ENCODE measurements around the gene TARS3.

DNA sequence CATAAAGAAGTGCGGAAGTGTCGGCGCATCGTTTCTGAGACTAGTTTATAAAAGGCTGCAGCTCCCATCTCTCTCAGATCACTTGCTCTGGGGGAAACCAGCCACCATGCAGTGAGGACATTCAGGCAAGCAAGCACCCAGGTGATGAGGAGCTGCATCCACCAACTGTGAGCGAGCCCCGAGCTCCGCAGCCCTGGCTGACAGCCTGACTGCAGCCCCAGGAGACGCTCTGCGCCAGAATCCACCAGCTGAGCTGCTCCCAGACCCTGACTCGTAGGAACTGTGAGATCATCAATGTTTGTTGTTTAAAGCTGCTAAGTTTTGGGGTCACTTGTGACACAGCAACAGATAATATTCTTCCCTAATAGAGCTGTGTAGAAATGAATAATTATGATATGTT is 67.1 kb downstream of the TARS3 start:
- no peak for TF ChIP-seq CTCF (IDR thresholded peaks at IDR 0.05; ENCODE audit: extremely low read depth in 1 of 2, insufficient read depth in 1 of 2, low read depth in 1 of 2, low read length in 2 of 2)
- TF ChIP-seq POLR2A (IDR thresholded peaks at IDR 0.05; ENCODE audit: low read depth, low read length): no peak
- no peak for TF ChIP-seq MYC (IDR thresholded peaks at IDR 0.05; ENCODE audit: low read depth, low read length)
- TF ChIP-seq MAX (IDR thresholded peaks at IDR 0.05; ENCODE audit: insufficient read depth, insufficient read length): no peak
- no peak for TF ChIP-seq POLR2AphosphoS5 (IDR thresholded peaks at IDR 0.05; ENCODE audit: insufficient read depth, low read depth, low read length)
- no peak for TF ChIP-seq EZH2 (IDR thresholded peaks at IDR 0.05; ENCODE audit: borderline replicate concordance, low read depth, low read length, severe bottlenecking)
- TF ChIP-seq JUN (IDR thresholded peaks at IDR 0.05; ENCODE audit: borderline replicate concordance, insufficient read depth, insufficient read length, low read depth): no peak
- no peak for TF ChIP-seq FOS (IDR thresholded peaks at IDR 0.05; ENCODE audit: borderline replicate concordance, insufficient read depth, low read length)
- TF ChIP-seq GATA2 (IDR thresholded peaks at IDR 0.05; ENCODE audit: insufficient read depth, insufficient read length, low read depth, low read length): no peak
